B cell (primary cell): ENCODE results near the gene GPR156.

Experiments used
- CTCF ChIP-seq: fragments of 200-600 bp; IDR thresholded peaks from one replicate; pipeline ENCODE4 v1.8.0; 2022; ENCODE audit warnings: antibody characterized with exemption, mild to moderate bottlenecking
- EZH2 ChIP-seq: IDR thresholded peaks from 2 replicates; pipeline ENCODE4 v1.6.1; 2012; ENCODE audit warnings: borderline replicate concordance, low read depth, mild to moderate bottlenecking, moderate library complexity, low read length; ENCODE audit not compliant: insufficient read depth, poor library complexity, severe bottlenecking

GRCh38 chr3:120167488-120167887 is 117.5 kb downstream of the GPR156 start:
- no peak for TF ChIP-seq CTCF
- TF ChIP-seq EZH2, result no peak
